Measurements from ENCODE around the gene DNM2. TPM values are rescaled to one million over a fixed set of nuclear protein-coding genes. Genes with fewer than 3 reads are reported as not detected.

Gene DNM2
- total and polyA plus RNA-seq, 9 of the 15 experiments (the other 6 are each of a cell fraction or from before 2014, with no cell fraction given) = 2.2 to 161 (median 72.6) TPM

DNA sequence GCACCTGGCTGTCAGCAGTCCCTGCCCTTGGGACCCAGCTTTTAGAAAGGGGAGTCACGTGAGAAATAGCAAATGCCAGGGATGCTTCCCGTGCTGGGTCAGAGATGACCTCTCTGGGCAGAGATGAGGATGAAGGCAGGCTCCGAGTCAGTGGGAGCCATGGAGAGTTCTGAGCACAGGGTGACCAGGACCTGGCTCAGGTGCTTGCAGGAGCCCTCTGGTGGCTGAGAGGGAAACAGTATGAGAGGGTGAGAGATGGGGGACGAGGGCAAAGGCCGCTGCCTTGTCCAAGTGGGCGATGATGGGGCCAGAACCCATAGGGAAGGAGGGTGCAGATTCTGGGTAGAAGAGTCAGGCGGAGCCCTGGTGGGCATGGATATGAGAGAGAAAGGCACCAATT, 102.3 kb downstream of the DNM2 start:
- no peaks in the 10 kb centered on the region for H3K9me3 ChIP-seq (replicated peaks; ENCODE audit: control insufficient read depth, insufficient read depth, low read depth, low read length)
- H2AFZ ChIP-seq (ENCODE audit: low read depth, low read length) = no peak overlapping the region
- H3K4me2 ChIP-seq (ENCODE audit: insufficient read depth, low read length) = no peak overlapping the region
- H3K4me1 ChIP-seq (replicated peaks in 1 of 2; ENCODE audit: control insufficient read depth in 2 of 2, insufficient read depth in 2 of 2, low read length in 2 of 2) = peaks cover 12 to 60% of the 10 kb centered on the region in 2 experiments; a peak in 4 of 5 replicates
- ChIA-PET POLR2A (interaction anchor here (0.6 to 5.4 kb wide), 5 partner anchors 7 to 33 kb away, joined by 3 to 58 read pairs (median 4); partner anchors contain the start of gene TMED1), CTCF (ENCODE audit: low intra/inter-chr PET ratio) (no interaction called here)
- H4K20me1 ChIP-seq (replicated peaks; ENCODE audit: control insufficient read depth, insufficient read depth, low read length) = peaks cover 7% of the 10 kb centered on the region; the same call in 1 of the 2 replicates
- no peak overlapping the region; the same call in 2 of the 3 replicates for H3K27ac ChIP-seq (ENCODE audit: extremely low read depth, low read depth, low read length)
- in situ Hi-C loops (cut with MboI) (no loop called here), intact Hi-C loops (cut with micrococcal nuclease) (no loop called here)
- H3K4me3 ChIP-seq = no peak overlapping the region
- H3K27me3 ChIP-seq (ENCODE audit: control insufficient read depth in 2 of 2, insufficient read depth in 2 of 2, low read length in 2 of 2) = no peaks in the 10 kb centered on the region
- DNase-seq (ENCODE audit: extremely low read depth in 1 of 4, low spot score in 3 of 4) (peak; percentile 42 to 52 (median 50)), ATAC-seq (peak; percentile 78), FAIRE-seq (no peak)
- no peaks in the 10 kb centered on the region; the same call in 2 of the 3 replicates for H3K79me2 ChIP-seq (ENCODE audit: control insufficient read depth, insufficient read depth, low read length)
- H3K9ac ChIP-seq (ENCODE audit: insufficient read depth in 1 of 2, low read depth in 2 of 2, low read length in 2 of 2) = peak overlapping the region in 1 of 2 experiments; percentile 83; a peak in 2 of 4 replicates
- H3K36me3 ChIP-seq (ENCODE audit: control insufficient read depth, insufficient read depth, low read length) = peaks cover 85% of the 10 kb centered on the region; the same call in 2 of the 3 replicates
- no TSS peak for BruUV-seq (replicated peaks)
- 76% methylated on average over 6 of the region's 7 CpGs for WGBS (ENCODE audit: insufficient coverage, low coverage, missing lambda C conversion rate)
- H3K9me1 ChIP-seq (ENCODE audit: control insufficient read depth, insufficient read depth, low read length) = no peaks in the 10 kb centered on the region
- TF ChIP-seq, protein P1, sequence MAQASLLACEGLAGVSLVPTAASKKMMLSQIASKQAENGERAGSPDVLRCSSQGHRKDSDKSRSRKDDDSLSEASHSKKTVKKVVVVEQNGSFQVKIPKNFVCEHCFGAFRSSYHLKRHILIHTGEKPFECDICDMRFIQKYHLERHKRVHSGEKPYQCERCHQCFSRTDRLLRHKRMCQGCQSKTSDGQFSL (CRISPR knock-in tag; IDR thresholded peaks at IDR 0.05) = no peak
- TF ChIP-seq, protein P1 (tag; IDR thresholded peaks at IDR 0.05) = no peak
- TF ChIP-seq NCOA6 (IDR thresholded peaks at IDR 0.05) (no peak), ZFP36 (IDR thresholded peaks at IDR 0.05; ENCODE audit: low read depth, low read length, partially characterized antibody) (peak; percentile 69), ZBTB40 (IDR thresholded peaks at IDR 0.05) (no peak), ZBTB40 (CRISPR knock-in tag; IDR thresholded peaks at IDR 0.05) (0 out of 2 replicates have a peak, but pooled peaks have one; percentile 35)
- TF ChIP-seq, protein P2, sequence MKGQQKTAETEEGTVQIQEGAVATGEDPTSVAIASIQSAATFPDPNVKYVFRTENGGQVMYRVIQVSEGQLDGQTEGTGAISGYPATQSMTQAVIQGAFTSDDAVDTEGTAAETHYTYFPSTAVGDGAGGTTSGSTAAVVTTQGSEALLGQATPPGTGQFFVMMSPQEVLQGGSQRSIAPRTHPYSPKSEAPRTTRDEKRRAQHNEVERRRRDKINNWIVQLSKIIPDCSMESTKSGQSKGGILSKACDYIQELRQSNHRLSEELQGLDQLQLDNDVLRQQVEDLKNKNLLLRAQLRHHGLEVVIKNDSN (CRISPR knock-in tag; IDR thresholded peaks at IDR 0.05) = no peak
- TF ChIP-seq, protein P3, sequence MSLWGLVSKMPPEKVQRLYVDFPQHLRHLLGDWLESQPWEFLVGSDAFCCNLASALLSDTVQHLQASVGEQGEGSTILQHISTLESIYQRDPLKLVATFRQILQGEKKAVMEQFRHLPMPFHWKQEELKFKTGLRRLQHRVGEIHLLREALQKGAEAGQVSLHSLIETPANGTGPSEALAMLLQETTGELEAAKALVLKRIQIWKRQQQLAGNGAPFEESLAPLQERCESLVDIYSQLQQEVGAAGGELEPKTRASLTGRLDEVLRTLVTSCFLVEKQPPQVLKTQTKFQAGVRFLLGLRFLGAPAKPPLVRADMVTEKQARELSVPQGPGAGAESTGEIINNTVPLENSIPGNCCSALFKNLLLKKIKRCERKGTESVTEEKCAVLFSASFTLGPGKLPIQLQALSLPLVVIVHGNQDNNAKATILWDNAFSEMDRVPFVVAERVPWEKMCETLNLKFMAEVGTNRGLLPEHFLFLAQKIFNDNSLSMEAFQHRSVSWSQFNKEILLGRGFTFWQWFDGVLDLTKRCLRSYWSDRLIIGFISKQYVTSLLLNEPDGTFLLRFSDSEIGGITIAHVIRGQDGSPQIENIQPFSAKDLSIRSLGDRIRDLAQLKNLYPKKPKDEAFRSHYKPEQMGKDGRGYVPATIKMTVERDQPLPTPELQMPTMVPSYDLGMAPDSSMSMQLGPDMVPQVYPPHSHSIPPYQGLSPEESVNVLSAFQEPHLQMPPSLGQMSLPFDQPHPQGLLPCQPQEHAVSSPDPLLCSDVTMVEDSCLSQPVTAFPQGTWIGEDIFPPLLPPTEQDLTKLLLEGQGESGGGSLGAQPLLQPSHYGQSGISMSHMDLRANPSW (CRISPR knock-in tag; IDR thresholded peaks at IDR 0.05) = peak; percentile 84; the same call in 1 of the 2 replicates
